ENCODE data around the gene ARHGAP31.
"Not testable (repeated sequence)": the region's sequence is repeated elsewhere in the genome, so short reads cannot be mapped to it uniquely, and the experiment has no call there.

ARHGAP31 gene

GRCh38 chr3:119365418-119365817, 71.2 kb downstream of the ARHGAP31 start:
- H3K4me3 ChIP-seq (ENCODE audit: low read depth, low read length), result no peak overlapping the region
- TF ChIP-seq, protein P1, sequence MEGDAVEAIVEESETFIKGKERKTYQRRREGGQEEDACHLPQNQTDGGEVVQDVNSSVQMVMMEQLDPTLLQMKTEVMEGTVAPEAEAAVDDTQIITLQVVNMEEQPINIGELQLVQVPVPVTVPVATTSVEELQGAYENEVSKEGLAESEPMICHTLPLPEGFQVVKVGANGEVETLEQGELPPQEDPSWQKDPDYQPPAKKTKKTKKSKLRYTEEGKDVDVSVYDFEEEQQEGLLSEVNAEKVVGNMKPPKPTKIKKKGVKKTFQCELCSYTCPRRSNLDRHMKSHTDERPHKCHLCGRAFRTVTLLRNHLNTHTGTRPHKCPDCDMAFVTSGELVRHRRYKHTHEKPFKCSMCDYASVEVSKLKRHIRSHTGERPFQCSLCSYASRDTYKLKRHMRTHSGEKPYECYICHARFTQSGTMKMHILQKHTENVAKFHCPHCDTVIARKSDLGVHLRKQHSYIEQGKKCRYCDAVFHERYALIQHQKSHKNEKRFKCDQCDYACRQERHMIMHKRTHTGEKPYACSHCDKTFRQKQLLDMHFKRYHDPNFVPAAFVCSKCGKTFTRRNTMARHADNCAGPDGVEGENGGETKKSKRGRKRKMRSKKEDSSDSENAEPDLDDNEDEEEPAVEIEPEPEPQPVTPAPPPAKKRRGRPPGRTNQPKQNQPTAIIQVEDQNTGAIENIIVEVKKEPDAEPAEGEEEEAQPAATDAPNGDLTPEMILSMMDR (IDR thresholded peaks at IDR 0.05; ENCODE audit: insufficient read depth, low read depth, low read length, missing control alignments), result no peak
- DNase-seq (ENCODE audit: low read depth), result no peak

GRCh38 chr3:119367000-119367399, 72.8 kb downstream of the ARHGAP31 start:
- H3K4me3 ChIP-seq (ENCODE audit: low read depth, low read length), result no peak overlapping the region
- TF ChIP-seq, protein P1 (IDR thresholded peaks at IDR 0.05; ENCODE audit: insufficient read depth, low read depth, low read length, missing control alignments), result no peak
- no peak for DNase-seq (ENCODE audit: low read depth)

- no peak overlapping the region for H3K4me3 ChIP-seq (ENCODE audit: low read depth, low read length)
- DNase-seq (ENCODE audit: low read depth), result no peak
- TF ChIP-seq, protein P1 (IDR thresholded peaks at IDR 0.05; ENCODE audit: insufficient read depth, low read depth, low read length, missing control alignments), result no peak
Observed at GRCh38 chr3:119368298-119368697, 74.1 kb downstream of the ARHGAP31 start.

GRCh38 chr3:119371786-119372185, 77.6 kb downstream of the ARHGAP31 start:
- not testable (repeated sequence) for DNase-seq (ENCODE audit: low read depth); H3K4me3 ChIP-seq (ENCODE audit: low read depth, low read length)

GRCh38 chr3:119375106-119375505, 80.9 kb downstream of the ARHGAP31 start:
- H3K4me3 ChIP-seq (ENCODE audit: low read depth, low read length), result no peak overlapping the region
- DNase-seq (ENCODE audit: low read depth), result no peak
- TF ChIP-seq, protein P1 (IDR thresholded peaks at IDR 0.05; ENCODE audit: insufficient read depth, low read depth, low read length, missing control alignments), result no peak

GRCh38 chr3:119375510-119375909, 81.3 kb downstream of the ARHGAP31 start:
- H3K4me3 ChIP-seq (ENCODE audit: low read depth, low read length), result no peak overlapping the region
- DNase-seq (ENCODE audit: low read depth), result no peak
- TF ChIP-seq, protein P1 (IDR thresholded peaks at IDR 0.05; ENCODE audit: insufficient read depth, low read depth, low read length, missing control alignments), result no peak

- TF ChIP-seq, protein P1 (IDR thresholded peaks at IDR 0.05; ENCODE audit: insufficient read depth, low read depth, low read length, missing control alignments), result no peak
- no peak overlapping the region for H3K4me3 ChIP-seq (ENCODE audit: low read depth, low read length)
- DNase-seq (ENCODE audit: low read depth), result no peak
Observed at GRCh38 chr3:119376758-119377157, 82.6 kb downstream of the ARHGAP31 start.
